Measurements from ENCODE around the gene ASPHD2.

The ASPHD2 gene

GRCh38 chr22:26492220-26492619 lies 63.2 kb downstream of the ASPHD2 start:
- no peak overlapping the region for H3K4me3 ChIP-seq (ENCODE audit: control insufficient read depth, low read depth, low read length)
- DNase-seq (ENCODE audit: low read depth): no peak
- TF ChIP-seq CTCF (IDR thresholded peaks at IDR 0.05; ENCODE audit: control insufficient read depth, insufficient read depth, low read depth, low read length, missing control alignments): no peak

- DNase-seq (ENCODE audit: low read depth): no peak
- no peak overlapping the region for H3K4me3 ChIP-seq (ENCODE audit: control insufficient read depth, low read depth, low read length)
- no peak for TF ChIP-seq CTCF (IDR thresholded peaks at IDR 0.05; ENCODE audit: control insufficient read depth, insufficient read depth, low read depth, low read length, missing control alignments)
Measured at GRCh38 chr22:26494506-26494905, 65.4 kb downstream of the ASPHD2 start.
